ENCODE results near the gene TYW1.
"Not testable (repeated sequence)": the region's sequence is repeated elsewhere in the genome, so short reads cannot be mapped to it uniquely, and the experiment has no call there.

TYW1 gene

GRCh38 chr7:67223551-67223950, 226.9 kb downstream of the TYW1 start:
- H3K27me3 ChIP-seq (replicated peaks in 2 of 5; ENCODE audit: control insufficient read depth in 4 of 5, insufficient read depth in 5 of 5, low read length in 4 of 5); H3K9me3 ChIP-seq (ENCODE audit: control extremely low read depth in 1 of 5, control insufficient read depth in 4 of 5, insufficient read depth in 2 of 5, low read depth in 1 of 5, low read length in 4 of 5); DNase-seq; H3K36me3 ChIP-seq (ENCODE audit: control insufficient read depth in 4 of 4, insufficient read depth in 4 of 4, low read length in 3 of 4); CTCF ChIA-PET; H3K27ac ChIP-seq (ENCODE audit: insufficient read depth in 1 of 2, low read depth in 1 of 2, low read length in 2 of 2, poor library complexity in 1 of 2, severe bottlenecking in 2 of 2); POLR2A ChIA-PET; H3K4me3 ChIP-seq (ENCODE audit: control insufficient read depth in 1 of 7, extremely low read depth in 1 of 7, insufficient read depth in 4 of 7, low read depth in 2 of 7, low read length in 6 of 7); H3K4me1 ChIP-seq (ENCODE audit: control extremely low read depth in 1 of 4, control insufficient read depth in 4 of 4, insufficient read depth in 4 of 4, low read length in 3 of 4): not testable (repeated sequence)
- WGBS (ENCODE audit: insufficient coverage): no CpG with 5 or more reads among the region's 2 CpGs

- H3K9me3 ChIP-seq (ENCODE audit: control extremely low read depth in 1 of 5, control insufficient read depth in 4 of 5, insufficient read depth in 2 of 5, low read depth in 1 of 5, low read length in 4 of 5); H3K27ac ChIP-seq (ENCODE audit: insufficient read depth in 1 of 2, low read depth in 1 of 2, low read length in 2 of 2, poor library complexity in 1 of 2, severe bottlenecking in 2 of 2); CTCF ChIA-PET; H3K27me3 ChIP-seq (replicated peaks in 2 of 5; ENCODE audit: control insufficient read depth in 4 of 5, insufficient read depth in 5 of 5, low read length in 4 of 5); H3K36me3 ChIP-seq (ENCODE audit: control insufficient read depth in 4 of 4, insufficient read depth in 4 of 4, low read length in 3 of 4); H3K4me3 ChIP-seq (ENCODE audit: control insufficient read depth in 1 of 7, extremely low read depth in 1 of 7, insufficient read depth in 4 of 7, low read depth in 2 of 7, low read length in 6 of 7); H3K4me1 ChIP-seq (ENCODE audit: control extremely low read depth in 1 of 4, control insufficient read depth in 4 of 4, insufficient read depth in 4 of 4, low read length in 3 of 4); POLR2A ChIA-PET: not testable (repeated sequence)
- peak in 1 of 3 donors; percentile 6 for DNase-seq
- WGBS (ENCODE audit: insufficient coverage): 40% methylated on average over 1 of the region's 5 CpGs
Measured at GRCh38 chr7:67226340-67226907, 229.8 kb downstream of the TYW1 start.

GRCh38 chr7:67226967-67227366, 230.3 kb downstream of the TYW1 start:
- H3K4me1 ChIP-seq (ENCODE audit: control extremely low read depth in 1 of 4, control insufficient read depth in 4 of 4, insufficient read depth in 4 of 4, low read length in 3 of 4); CTCF ChIA-PET: not testable (repeated sequence)
- 96% methylated on average over 4 of the region's 6 CpGs for WGBS (ENCODE audit: insufficient coverage)

GRCh38 chr7:67229018-67229417, 232.4 kb downstream of the TYW1 start:
- H3K9me3 ChIP-seq (ENCODE audit: control extremely low read depth in 1 of 5, control insufficient read depth in 4 of 5, insufficient read depth in 2 of 5, low read depth in 1 of 5, low read length in 4 of 5); H3K27ac ChIP-seq (ENCODE audit: insufficient read depth in 1 of 2, low read depth in 1 of 2, low read length in 2 of 2, poor library complexity in 1 of 2, severe bottlenecking in 2 of 2); DNase-seq; H3K4me1 ChIP-seq (ENCODE audit: control extremely low read depth in 1 of 4, control insufficient read depth in 4 of 4, insufficient read depth in 4 of 4, low read length in 3 of 4); H3K4me3 ChIP-seq (ENCODE audit: control insufficient read depth in 1 of 7, extremely low read depth in 1 of 7, insufficient read depth in 4 of 7, low read depth in 2 of 7, low read length in 6 of 7); POLR2A ChIA-PET; H3K36me3 ChIP-seq (ENCODE audit: control insufficient read depth in 4 of 4, insufficient read depth in 4 of 4, low read length in 3 of 4); H3K27me3 ChIP-seq (replicated peaks in 2 of 5; ENCODE audit: control insufficient read depth in 4 of 5, insufficient read depth in 5 of 5, low read length in 4 of 5); CTCF ChIA-PET: not testable (repeated sequence)
- WGBS (ENCODE audit: insufficient coverage): 100% methylated on average over 3 of the region's 9 CpGs

More at GRCh38 chr7:67226967-67227366, 230.3 kb downstream of the TYW1 start:
- DNase-seq; POLR2A ChIA-PET; H3K36me3 ChIP-seq (ENCODE audit: control insufficient read depth in 4 of 4, insufficient read depth in 4 of 4, low read length in 3 of 4); H3K9me3 ChIP-seq (ENCODE audit: control extremely low read depth in 1 of 5, control insufficient read depth in 4 of 5, insufficient read depth in 2 of 5, low read depth in 1 of 5, low read length in 4 of 5); H3K4me3 ChIP-seq (ENCODE audit: control insufficient read depth in 1 of 7, extremely low read depth in 1 of 7, insufficient read depth in 4 of 7, low read depth in 2 of 7, low read length in 6 of 7); H3K27me3 ChIP-seq (replicated peaks in 2 of 5; ENCODE audit: control insufficient read depth in 4 of 5, insufficient read depth in 5 of 5, low read length in 4 of 5); H3K27ac ChIP-seq (ENCODE audit: insufficient read depth in 1 of 2, low read depth in 1 of 2, low read length in 2 of 2, poor library complexity in 1 of 2, severe bottlenecking in 2 of 2): not testable (repeated sequence)

- DNase-seq; H3K27ac ChIP-seq (ENCODE audit: insufficient read depth in 1 of 2, low read depth in 1 of 2, low read length in 2 of 2, poor library complexity in 1 of 2, severe bottlenecking in 2 of 2): not testable (repeated sequence)
Measured at GRCh38 chr7:67230029-67230428, 233.4 kb downstream of the TYW1 start.

GRCh38 chr7:67233506-67233905, 236.9 kb downstream of the TYW1 start:
- H3K4me1 ChIP-seq (ENCODE audit: control extremely low read depth in 1 of 4, control insufficient read depth in 4 of 4, insufficient read depth in 4 of 4, low read length in 3 of 4); H3K9me3 ChIP-seq (ENCODE audit: control extremely low read depth in 1 of 5, control insufficient read depth in 4 of 5, insufficient read depth in 2 of 5, low read depth in 1 of 5, low read length in 4 of 5); DNase-seq; H3K4me3 ChIP-seq (ENCODE audit: control insufficient read depth in 1 of 7, extremely low read depth in 1 of 7, insufficient read depth in 4 of 7, low read depth in 2 of 7, low read length in 6 of 7); H3K27me3 ChIP-seq (replicated peaks in 2 of 5; ENCODE audit: control insufficient read depth in 4 of 5, insufficient read depth in 5 of 5, low read length in 4 of 5); H3K27ac ChIP-seq (ENCODE audit: insufficient read depth in 1 of 2, low read depth in 1 of 2, low read length in 2 of 2, poor library complexity in 1 of 2, severe bottlenecking in 2 of 2); H3K36me3 ChIP-seq (ENCODE audit: control insufficient read depth in 4 of 4, insufficient read depth in 4 of 4, low read length in 3 of 4); CTCF ChIA-PET; POLR2A ChIA-PET: not testable (repeated sequence)
- WGBS (ENCODE audit: insufficient coverage): 100% methylated on average over 3 of the region's 7 CpGs

More at GRCh38 chr7:67230029-67230428, 233.4 kb downstream of the TYW1 start:
- CTCF ChIA-PET; H3K36me3 ChIP-seq (ENCODE audit: control insufficient read depth in 4 of 4, insufficient read depth in 4 of 4, low read length in 3 of 4); H3K9me3 ChIP-seq (ENCODE audit: control extremely low read depth in 1 of 5, control insufficient read depth in 4 of 5, insufficient read depth in 2 of 5, low read depth in 1 of 5, low read length in 4 of 5); H3K4me1 ChIP-seq (ENCODE audit: control extremely low read depth in 1 of 4, control insufficient read depth in 4 of 4, insufficient read depth in 4 of 4, low read length in 3 of 4); POLR2A ChIA-PET; H3K4me3 ChIP-seq (ENCODE audit: control insufficient read depth in 1 of 7, extremely low read depth in 1 of 7, insufficient read depth in 4 of 7, low read depth in 2 of 7, low read length in 6 of 7); H3K27me3 ChIP-seq (replicated peaks in 2 of 5; ENCODE audit: control insufficient read depth in 4 of 5, insufficient read depth in 5 of 5, low read length in 4 of 5): not testable (repeated sequence)
- WGBS (ENCODE audit: insufficient coverage): no CpG with 5 or more reads among the region's 1 CpG

GRCh38 chr7:67236216-67236615, 239.6 kb downstream of the TYW1 start:
- H3K36me3 ChIP-seq (ENCODE audit: control insufficient read depth in 4 of 4, insufficient read depth in 4 of 4, low read length in 3 of 4); H3K4me1 ChIP-seq (ENCODE audit: control extremely low read depth in 1 of 4, control insufficient read depth in 4 of 4, insufficient read depth in 4 of 4, low read length in 3 of 4); H3K27me3 ChIP-seq (replicated peaks in 2 of 5; ENCODE audit: control insufficient read depth in 4 of 5, insufficient read depth in 5 of 5, low read length in 4 of 5); H3K27ac ChIP-seq (ENCODE audit: insufficient read depth in 1 of 2, low read depth in 1 of 2, low read length in 2 of 2, poor library complexity in 1 of 2, severe bottlenecking in 2 of 2); CTCF ChIA-PET; DNase-seq; POLR2A ChIA-PET; H3K9me3 ChIP-seq (ENCODE audit: control extremely low read depth in 1 of 5, control insufficient read depth in 4 of 5, insufficient read depth in 2 of 5, low read depth in 1 of 5, low read length in 4 of 5); H3K4me3 ChIP-seq (ENCODE audit: control insufficient read depth in 1 of 7, extremely low read depth in 1 of 7, insufficient read depth in 4 of 7, low read depth in 2 of 7, low read length in 6 of 7): not testable (repeated sequence)
- 100% methylated on average over 5 of the region's 7 CpGs for WGBS (ENCODE audit: insufficient coverage)

Measured in common myeloid progenitor, CD34-positive (primary cell).